ENCODE measurements around the gene SETD3. TPM values are rescaled to one million over a fixed set of nuclear protein-coding genes. Genes with fewer than 3 reads are reported as not detected.

Gene SETD3
- total RNA-seq, 1 donor from 2014 or later: 49.1 TPM

- TF ChIP-seq CTCF (IDR thresholded peaks at IDR 0.05): no peak
- Mint-ChIP-seq H3K36me3 (ENCODE audit: unreplicated experiment) (peaks cover 42% of the 10 kb centered on the region), H3K27ac (ENCODE audit: unreplicated experiment) (no peak overlapping the region), H3K4me1 (ENCODE audit: unreplicated experiment) (peaks cover 17% of the 10 kb centered on the region), H3K27me3 (ENCODE audit: unreplicated experiment) (no peaks in the 10 kb centered on the region), H3K9me3 (ENCODE audit: unreplicated experiment) (peaks cover 10% of the 10 kb centered on the region), H3K4me3 (ENCODE audit: unreplicated experiment) (no peak overlapping the region)
- no peak for DNase-seq (ENCODE audit: extremely low spot score, unreplicated experiment)
Measured at GRCh38 chr14:99426813-99427346, 53.8 kb downstream of the SETD3 start.

- DNase-seq (ENCODE audit: extremely low spot score, unreplicated experiment): no peak
- Mint-ChIP-seq H3K27ac (ENCODE audit: unreplicated experiment) (peak overlapping the region; percentile 37), H3K36me3 (ENCODE audit: unreplicated experiment) (peaks cover 42% of the 10 kb centered on the region), H3K4me1 (ENCODE audit: unreplicated experiment) (peaks cover 17% of the 10 kb centered on the region), H3K9me3 (ENCODE audit: unreplicated experiment) (peaks cover 10% of the 10 kb centered on the region), H3K4me3 (ENCODE audit: unreplicated experiment) (no peak overlapping the region), H3K27me3 (ENCODE audit: unreplicated experiment) (no peaks in the 10 kb centered on the region)
- no peak for TF ChIP-seq CTCF (IDR thresholded peaks at IDR 0.05)
Measured at GRCh38 chr14:99426265-99426664, 54.4 kb downstream of the SETD3 start.

- DNase-seq (ENCODE audit: extremely low spot score, unreplicated experiment): no peak
- TF ChIP-seq CTCF (IDR thresholded peaks at IDR 0.05): no peak
- H3K27ac Mint-ChIP-seq (ENCODE audit: unreplicated experiment): no peak overlapping the region
- H3K4me1 Mint-ChIP-seq (ENCODE audit: unreplicated experiment): peaks cover 18% of the 10 kb centered on the region
- H3K27me3 Mint-ChIP-seq (ENCODE audit: unreplicated experiment): no peaks in the 10 kb centered on the region
- no peak overlapping the region for H3K4me3 Mint-ChIP-seq (ENCODE audit: unreplicated experiment)
- peaks cover 37% of the 10 kb centered on the region for H3K36me3 Mint-ChIP-seq (ENCODE audit: unreplicated experiment)
- H3K9me3 Mint-ChIP-seq (ENCODE audit: unreplicated experiment): peaks cover 10% of the 10 kb centered on the region
Measured at GRCh38 chr14:99425272-99425681, 55.4 kb downstream of the SETD3 start.

GRCh38 chr14:99424306-99424877 lies 56.3 kb downstream of the SETD3 start:
- DNase-seq (ENCODE audit: extremely low spot score, unreplicated experiment): no peak
- TF ChIP-seq CTCF (IDR thresholded peaks at IDR 0.05): no peak
- Mint-ChIP-seq H3K27ac (ENCODE audit: unreplicated experiment) (no peak overlapping the region), H3K9me3 (ENCODE audit: unreplicated experiment) (peaks cover 10% of the 10 kb centered on the region), H3K27me3 (ENCODE audit: unreplicated experiment) (no peaks in the 10 kb centered on the region), H3K4me1 (ENCODE audit: unreplicated experiment) (peaks cover 18% of the 10 kb centered on the region), H3K36me3 (ENCODE audit: unreplicated experiment) (peaks cover 35% of the 10 kb centered on the region), H3K4me3 (ENCODE audit: unreplicated experiment) (no peak overlapping the region)

- no peak for TF ChIP-seq CTCF (IDR thresholded peaks at IDR 0.05)
- H3K27ac Mint-ChIP-seq (ENCODE audit: unreplicated experiment): no peak overlapping the region
- H3K27me3 Mint-ChIP-seq (ENCODE audit: unreplicated experiment): no peaks in the 10 kb centered on the region
- H3K36me3 Mint-ChIP-seq (ENCODE audit: unreplicated experiment): peaks cover 27% of the 10 kb centered on the region
- H3K4me3 Mint-ChIP-seq (ENCODE audit: unreplicated experiment): no peak overlapping the region
- no peak for DNase-seq (ENCODE audit: extremely low spot score, unreplicated experiment)
- H3K4me1 Mint-ChIP-seq (ENCODE audit: unreplicated experiment): peaks cover 19% of the 10 kb centered on the region
- H3K9me3 Mint-ChIP-seq (ENCODE audit: unreplicated experiment): peaks cover 2% of the 10 kb centered on the region
Measured at GRCh38 chr14:99423434-99423833, 57.2 kb downstream of the SETD3 start.
